GM21515 (cell line): ENCODE results near the gene EPHB3.

Experiments used
- ATAC-seq: cut with Tn5 transposase; IDR thresholded peaks from one replicate; pipeline ENCODE4 v1.9.1; 2021; ENCODE audit not compliant: unreplicated experiment

EPHB3 gene

DNA sequence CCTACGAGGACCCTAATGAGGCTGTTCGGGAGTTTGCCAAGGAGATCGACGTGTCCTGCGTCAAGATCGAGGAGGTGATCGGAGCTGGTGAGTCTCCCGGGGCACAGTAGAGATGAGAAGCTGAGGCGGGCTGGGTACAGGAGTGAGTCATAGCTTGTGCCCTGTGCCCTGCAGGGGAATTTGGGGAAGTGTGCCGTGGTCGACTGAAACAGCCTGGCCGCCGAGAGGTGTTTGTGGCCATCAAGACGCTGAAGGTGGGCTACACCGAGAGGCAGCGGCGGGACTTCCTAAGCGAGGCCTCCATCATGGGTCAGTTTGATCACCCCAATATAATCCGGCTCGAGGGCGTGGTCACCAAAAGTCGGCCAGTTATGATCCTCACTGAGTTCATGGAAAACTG lies 17.9 kb downstream of the EPHB3 start:
- no peak for ATAC-seq

DNA sequence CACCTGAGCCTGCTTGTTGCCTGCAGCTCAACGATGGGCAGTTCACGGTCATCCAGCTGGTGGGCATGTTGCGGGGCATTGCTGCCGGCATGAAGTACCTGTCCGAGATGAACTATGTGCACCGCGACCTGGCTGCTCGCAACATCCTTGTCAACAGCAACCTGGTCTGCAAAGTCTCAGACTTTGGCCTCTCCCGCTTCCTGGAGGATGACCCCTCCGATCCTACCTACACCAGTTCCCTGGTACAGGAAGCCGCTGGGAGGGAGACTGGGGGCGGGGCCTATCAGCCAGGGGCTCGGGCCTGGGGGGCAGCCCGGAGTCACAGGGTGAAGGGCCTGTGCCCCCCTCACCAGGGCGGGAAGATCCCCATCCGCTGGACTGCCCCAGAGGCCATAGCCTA lies 18.8 kb downstream of the EPHB3 start:
- ATAC-seq, result no peak

DNA sequence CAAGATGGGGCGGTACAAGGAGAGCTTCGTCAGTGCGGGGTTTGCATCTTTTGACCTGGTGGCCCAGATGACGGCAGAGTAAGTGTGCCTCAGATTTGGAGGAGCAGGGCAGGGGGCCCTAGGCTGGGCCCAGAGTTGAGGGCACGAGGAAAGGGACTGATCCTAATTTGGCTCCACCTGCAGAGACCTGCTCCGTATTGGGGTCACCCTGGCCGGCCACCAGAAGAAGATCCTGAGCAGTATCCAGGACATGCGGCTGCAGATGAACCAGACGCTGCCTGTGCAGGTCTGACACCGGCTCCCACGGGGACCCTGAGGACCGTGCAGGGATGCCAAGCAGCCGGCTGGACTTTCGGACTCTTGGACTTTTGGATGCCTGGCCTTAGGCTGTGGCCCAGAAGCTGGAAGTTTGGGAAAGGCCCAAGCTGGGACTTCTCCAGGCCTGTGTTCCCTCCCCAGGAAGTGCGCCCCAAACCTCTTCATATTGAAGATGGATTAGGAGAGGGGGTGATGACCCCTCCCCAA lies 19.8 kb downstream of the EPHB3 start:
- ATAC-seq, result no peak

- no peak for ATAC-seq
Measured at GRCh38 chr3:184582646-184583577, 21.3 kb downstream of the EPHB3 start.

- ATAC-seq, result no peak
Measured at GRCh38 chr3:184583578-184584451, 22.2 kb downstream of the EPHB3 start.

- no peak for ATAC-seq
Measured at GRCh38 chr3:184584464-184584891, 22.9 kb downstream of the EPHB3 start.

DNA sequence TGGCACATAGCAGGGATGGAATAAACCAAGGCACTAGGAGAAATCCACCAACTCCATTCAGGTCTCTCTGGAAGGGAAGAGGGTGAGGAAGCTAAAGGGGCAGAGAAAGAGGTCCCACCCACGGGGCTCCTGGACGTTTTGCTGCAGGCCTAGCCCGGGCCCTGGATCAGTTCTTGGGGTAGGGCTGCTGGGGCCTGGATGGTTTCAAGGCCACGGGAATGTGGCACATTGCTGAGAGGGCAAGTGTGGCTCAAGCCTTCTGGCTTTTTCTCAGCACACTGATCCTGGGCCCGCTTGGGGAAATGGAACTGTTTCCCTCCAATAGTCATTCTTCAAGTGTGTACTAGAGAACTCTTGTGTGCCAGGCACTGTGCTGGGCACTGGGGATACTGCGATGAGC lies 24.0 kb downstream of the EPHB3 start:
- no peak for ATAC-seq

- ATAC-seq, result no peak
Measured at GRCh38 chr3:184586851-184587250, 25.3 kb downstream of the EPHB3 start.

- ATAC-seq, result no peak
Measured at GRCh38 chr3:184588776-184589175, 27.2 kb downstream of the EPHB3 start.

DNA sequence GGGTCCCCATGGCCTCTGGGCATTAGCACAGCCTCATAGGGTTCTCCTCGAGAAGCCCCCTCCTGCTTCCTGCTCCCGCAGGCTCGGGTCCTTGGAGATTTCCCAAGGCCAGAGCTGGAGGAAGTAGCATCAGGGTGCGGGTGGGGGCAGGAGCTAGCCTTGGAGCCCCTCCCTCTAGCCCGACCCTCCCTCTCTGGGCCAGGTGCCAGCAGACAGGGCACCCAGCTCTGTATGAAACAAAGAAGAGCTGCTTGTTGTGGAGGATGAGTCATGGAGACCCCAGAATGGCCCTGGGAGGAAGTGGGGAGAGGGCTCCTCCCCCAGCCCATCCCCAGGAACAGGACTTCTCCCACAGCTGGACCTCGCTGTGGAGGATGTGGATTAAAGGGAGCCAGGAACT lies 29.2 kb downstream of the EPHB3 start:
- no peak for ATAC-seq

GRCh38 chr3:184591789-184592188 lies 30.2 kb downstream of the EPHB3 start:
- no peak for ATAC-seq

GRCh38 chr3:184592371-184593219 lies 31.0 kb downstream of the EPHB3 start:
- ATAC-seq, result no peak

DNA sequence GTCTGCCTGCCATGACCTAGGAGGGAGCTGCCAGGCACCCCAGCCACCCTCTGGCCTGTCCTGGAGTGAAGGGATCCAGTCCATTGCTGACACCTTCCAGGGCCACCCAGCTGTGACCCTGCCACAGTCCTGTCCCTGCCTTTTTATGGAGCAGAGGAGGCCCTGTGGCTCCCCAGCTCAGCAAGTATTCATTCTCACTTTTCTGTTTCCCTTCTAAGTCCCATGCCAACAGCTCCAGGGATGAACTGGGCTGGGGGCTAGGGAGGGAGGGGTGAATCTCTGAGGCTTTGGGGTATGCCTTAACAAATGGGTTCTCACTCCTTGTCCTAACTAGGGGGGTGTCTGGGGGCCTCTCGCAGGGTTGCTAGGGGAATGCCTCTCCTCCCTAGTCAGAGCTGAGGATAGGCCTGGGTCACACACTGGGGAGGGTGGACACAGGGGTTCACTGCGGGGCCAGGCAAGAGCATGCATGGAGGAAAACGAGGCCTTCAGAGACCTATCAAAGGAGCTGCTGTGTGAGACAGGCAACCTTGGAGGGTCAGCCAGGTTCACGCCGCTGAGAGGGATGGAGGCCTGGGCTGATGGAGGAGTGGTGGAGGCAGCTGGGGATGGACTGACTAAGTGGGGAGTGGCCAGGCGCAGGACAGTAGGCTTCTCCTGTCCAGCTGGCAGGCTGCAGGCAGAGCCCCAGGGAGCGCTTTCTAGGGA lies 31.8 kb downstream of the EPHB3 start:
- no peak for ATAC-seq

GRCh38 chr3:184593928-184594303 lies 32.3 kb downstream of the EPHB3 start:
- no peak for ATAC-seq

- no peak for ATAC-seq
Measured at GRCh38 chr3:184594371-184595001, 32.9 kb downstream of the EPHB3 start.

- no peak for ATAC-seq
Measured at GRCh38 chr3:184595726-184596125, 34.1 kb downstream of the EPHB3 start.

GRCh38 chr3:184596233-184596632 lies 34.6 kb downstream of the EPHB3 start:
- ATAC-seq, result no peak

DNA sequence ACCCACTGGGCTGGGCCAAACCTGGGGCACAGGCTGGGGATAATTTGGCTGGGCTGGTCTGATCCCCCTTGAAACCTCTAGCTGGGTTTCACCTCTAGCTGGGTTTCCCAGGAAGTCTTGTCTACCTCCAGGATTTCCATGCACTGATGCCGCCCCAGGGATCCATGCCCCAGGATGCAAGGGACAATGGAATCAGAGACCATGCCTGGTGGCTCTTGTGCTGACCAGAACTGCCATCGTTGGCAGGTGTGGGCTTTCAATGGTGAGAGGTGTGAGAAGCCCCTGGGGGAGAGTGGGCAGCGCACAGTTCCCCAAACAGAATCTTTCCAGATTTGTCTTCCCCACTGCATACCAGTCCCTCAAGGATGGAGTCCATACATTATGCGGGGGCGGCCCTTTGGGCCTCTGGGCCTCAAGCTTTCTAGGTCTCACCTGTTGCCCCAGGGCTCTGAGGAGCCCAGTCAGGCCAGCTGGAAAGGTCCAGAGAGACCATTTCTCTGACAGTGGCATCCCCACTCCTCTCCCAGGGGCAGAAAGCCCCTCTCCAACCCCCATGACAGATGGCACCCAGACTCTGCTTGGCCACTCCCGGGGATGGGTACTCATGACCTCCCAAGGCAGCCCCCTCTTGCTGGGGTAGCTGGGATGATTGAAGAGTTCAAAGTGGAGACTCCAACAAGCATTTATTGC lies 35.4 kb downstream of the EPHB3 start:
- no peak for ATAC-seq
